Stimulated activated CD4-positive, alpha-beta T cell treated with anti-CD3 and anti-CD28 coated beads, Interleukin-15, amount 100 ng/mL, for 48 hours (primary cell): ENCODE results near the gene MORN1.

Experiments
- DNase-seq, 2 donors: peaks; one replicate each; pipeline ENCODE4 v3.0.0-alpha.2; 2020; ENCODE audit warnings: low read depth in 2 of 2

The MORN1 gene

GRCh38 chr1:2419416-2419815 lies 28.1 kb upstream of the MORN1 start:
- DNase-seq, result no peak

- DNase-seq, result no peak
Observed at GRCh38 chr1:2418791-2419320, 27.5 kb upstream of the MORN1 start.

GRCh38 chr1:2417833-2418225 lies 26.5 kb upstream of the MORN1 start:
- DNase-seq, result no peak

GRCh38 chr1:2417083-2417832 lies 25.9 kb upstream of the MORN1 start:
- no peak for DNase-seq

- no peak for DNase-seq
Observed at GRCh38 chr1:2416403-2416802, 25.0 kb upstream of the MORN1 start.

GRCh38 chr1:2415801-2416208 lies 24.5 kb upstream of the MORN1 start:
- DNase-seq, result no peak

GRCh38 chr1:2415337-2415736 lies 24.0 kb upstream of the MORN1 start:
- DNase-seq, result no peak

- peak; percentile 55 to 75 for DNase-seq
Observed at GRCh38 chr1:2414297-2414958, 23.1 kb upstream of the MORN1 start.

- DNase-seq, result no peak
Observed at GRCh38 chr1:2413495-2414296, 22.3 kb upstream of the MORN1 start.

GRCh38 chr1:2412773-2413494 lies 21.6 kb upstream of the MORN1 start:
- peak; percentile 22 to 44 for DNase-seq

GRCh38 chr1:2412395-2412772 lies 21.0 kb upstream of the MORN1 start, which contains the start of gene PEX10:
TSS of gene PEX10 (minus strand) at chr1:2412564. CDS start at chr1:2412502, 62 bp downstream.
- peak; percentile 97 to 99 for DNase-seq

- DNase-seq, result no peak
Observed at GRCh38 chr1:2411801-2412394, 20.5 kb upstream of the MORN1 start.

- no peak for DNase-seq
Observed at GRCh38 chr1:2409745-2410144, 18.4 kb upstream of the MORN1 start.

- DNase-seq, result no peak
Observed at GRCh38 chr1:2408859-2409276, 17.5 kb upstream of the MORN1 start.

GRCh38 chr1:2408456-2408855 lies 17.1 kb upstream of the MORN1 start:
- no peak for DNase-seq

- DNase-seq, result no peak
Observed at GRCh38 chr1:2407991-2408275, 16.6 kb upstream of the MORN1 start.

GRCh38 chr1:2407166-2407990 lies 16.0 kb upstream of the MORN1 start:
- no peak for DNase-seq

GRCh38 chr1:2406451-2407041 lies 15.2 kb upstream of the MORN1 start:
- no peak for DNase-seq

GRCh38 chr1:2405588-2406295 lies 14.4 kb upstream of the MORN1 start:
- DNase-seq, result no peak
